Hindlimb muscle (tissue), 1 donor: ENCODE results near the gene RCN2. TPM values are rescaled to one million over a fixed set of nuclear protein-coding genes. Genes with fewer than 3 reads are reported as not detected.
"Not testable (repeated sequence)": the region's sequence is repeated elsewhere in the genome, so short reads cannot be mapped to it uniquely, and the experiment has no call there.

Experiments
- DNase-seq: peaks from one replicate; pipeline ENCODE4 v3.0.0-alpha.2; 2013
- polyA plus RNA-seq: library from polyadenylated mRNA; unstranded; fragments of 120-200 nt; gene quantifications from one replicate; pipeline ENCODE4 v1.2.1, GENCODE V29; 2013; ENCODE audit not compliant: insufficient read length

RCN2 gene, protein sequence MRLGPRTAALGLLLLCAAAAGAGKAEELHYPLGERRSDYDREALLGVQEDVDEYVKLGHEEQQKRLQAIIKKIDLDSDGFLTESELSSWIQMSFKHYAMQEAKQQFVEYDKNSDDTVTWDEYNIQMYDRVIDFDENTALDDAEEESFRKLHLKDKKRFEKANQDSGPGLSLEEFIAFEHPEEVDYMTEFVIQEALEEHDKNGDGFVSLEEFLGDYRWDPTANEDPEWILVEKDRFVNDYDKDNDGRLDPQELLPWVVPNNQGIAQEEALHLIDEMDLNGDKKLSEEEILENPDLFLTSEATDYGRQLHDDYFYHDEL
- polyA plus RNA-seq: 87.3 TPM

DNA sequence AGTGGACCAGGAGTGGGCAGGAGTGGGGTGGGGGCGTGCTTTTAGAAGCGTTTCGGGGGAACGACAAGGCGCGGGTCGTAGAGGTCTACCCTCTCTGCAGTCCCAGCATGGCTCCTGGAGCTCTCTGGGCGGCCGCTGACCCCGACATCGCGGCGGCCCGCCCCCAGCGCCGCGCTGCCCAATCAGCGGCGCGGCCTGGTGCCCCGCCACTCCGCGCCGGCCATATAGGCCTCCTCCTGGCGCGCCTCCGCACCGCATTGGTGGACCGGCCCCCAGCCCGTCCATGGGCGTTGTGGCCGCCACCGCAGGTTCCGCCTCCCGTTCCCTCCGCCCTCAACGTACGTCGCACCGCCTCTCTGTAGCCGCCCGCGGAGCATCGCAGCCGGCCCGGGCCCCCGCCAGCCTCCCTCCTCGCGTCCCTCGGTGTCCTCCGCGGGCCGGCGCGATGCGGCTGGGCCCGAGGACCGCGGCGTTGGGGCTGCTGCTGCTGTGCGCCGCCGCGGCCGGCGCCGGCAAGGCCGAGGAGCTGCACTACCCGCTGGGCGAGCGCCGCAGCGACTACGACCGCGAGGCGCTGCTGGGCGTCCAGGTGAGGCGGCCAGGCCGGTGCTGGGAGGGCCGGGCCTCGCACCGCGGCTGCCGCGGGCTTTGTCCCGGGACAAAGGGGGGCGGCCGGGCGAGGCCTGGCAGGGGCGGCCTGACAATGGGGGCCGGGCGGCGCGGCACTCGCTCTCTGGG is at the start of gene RCN2:
RCN2 (plus strand) TSS at position 353 of the 738 bp plus-strand sequence; CDS start at position 446, 93 bp downstream.
- DNase-seq: peak; percentile 96

DNA sequence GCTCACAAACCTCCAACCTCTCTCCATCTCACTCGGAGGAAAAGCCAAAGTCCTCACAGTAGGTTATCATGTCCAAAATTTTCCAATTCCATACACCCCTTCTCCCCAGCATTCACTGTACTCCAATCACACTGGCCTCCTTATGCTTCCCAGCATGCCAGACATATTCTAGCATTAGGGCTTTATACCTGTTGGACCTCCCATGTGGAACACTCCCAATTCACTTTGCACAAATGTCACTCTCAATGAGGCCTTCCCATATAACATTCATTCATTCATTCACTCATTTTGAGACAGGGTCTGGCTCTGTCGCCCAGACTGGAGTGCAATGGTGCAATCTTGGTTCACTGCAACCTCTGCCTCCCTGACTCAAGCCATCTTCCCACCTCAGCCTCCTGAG is 46.3 kb upstream of the RCN2 start:
- DNase-seq: no peak

DNA sequence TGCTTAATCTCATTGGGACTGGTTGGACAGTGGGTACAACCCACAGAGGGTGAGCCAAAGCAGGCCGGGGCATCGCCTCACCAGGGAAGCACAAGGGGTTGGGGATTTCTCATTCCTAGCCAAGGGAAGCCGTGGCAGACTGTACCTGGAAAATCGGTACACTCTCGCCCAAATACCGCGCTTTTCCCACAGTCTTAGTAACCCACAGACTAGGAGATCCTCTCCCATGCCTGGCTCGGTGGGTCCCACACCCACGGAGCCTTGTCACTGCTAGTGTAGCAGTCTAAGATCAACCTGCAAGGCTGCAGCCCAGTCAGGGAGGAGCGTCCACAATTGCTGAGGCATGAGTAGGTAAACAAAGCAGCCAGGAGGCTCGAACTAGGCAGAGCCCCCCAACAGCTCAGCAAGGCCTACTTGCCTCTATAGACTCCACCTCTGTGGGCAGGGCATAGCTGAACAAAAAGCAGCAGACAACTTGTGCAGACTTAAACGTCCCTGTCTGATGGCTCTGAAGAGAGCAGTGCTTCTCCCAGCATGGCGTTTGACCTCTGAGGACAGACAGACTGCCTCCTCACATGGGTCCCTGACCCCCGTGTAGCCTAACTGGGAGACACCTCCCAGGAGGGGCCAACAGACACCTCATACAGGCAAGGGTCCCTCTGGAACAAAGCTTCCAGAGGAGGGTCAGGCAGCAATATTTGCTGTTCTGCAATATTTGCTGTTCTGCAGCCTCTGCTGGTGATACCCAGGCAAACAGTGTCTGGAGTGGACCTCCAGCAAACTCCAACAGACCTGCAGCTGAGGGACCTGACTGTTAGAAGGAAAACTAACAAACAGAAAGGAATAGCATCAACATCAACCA is 44.0 kb upstream of the RCN2 start:
- DNase-seq: not testable (repeated sequence)

DNA sequence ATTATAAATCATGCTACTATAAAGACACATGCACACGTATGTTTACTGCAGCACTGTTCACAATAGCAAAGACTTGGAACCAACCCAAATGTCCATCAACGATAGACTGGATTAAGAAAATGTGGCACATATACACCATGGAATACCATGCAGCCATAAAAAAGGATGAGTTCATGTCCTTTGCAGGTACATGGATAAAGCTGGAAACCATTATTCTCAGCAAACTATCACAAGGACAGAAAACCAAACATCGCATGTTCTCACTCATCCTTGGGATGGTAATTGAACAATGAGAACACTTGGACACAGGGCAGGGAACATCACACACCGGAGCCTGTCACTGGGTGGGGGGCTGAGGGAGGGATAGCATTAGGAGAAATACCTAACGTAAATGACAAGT is 38.7 kb upstream of the RCN2 start:
- not testable (repeated sequence) for DNase-seq

DNA sequence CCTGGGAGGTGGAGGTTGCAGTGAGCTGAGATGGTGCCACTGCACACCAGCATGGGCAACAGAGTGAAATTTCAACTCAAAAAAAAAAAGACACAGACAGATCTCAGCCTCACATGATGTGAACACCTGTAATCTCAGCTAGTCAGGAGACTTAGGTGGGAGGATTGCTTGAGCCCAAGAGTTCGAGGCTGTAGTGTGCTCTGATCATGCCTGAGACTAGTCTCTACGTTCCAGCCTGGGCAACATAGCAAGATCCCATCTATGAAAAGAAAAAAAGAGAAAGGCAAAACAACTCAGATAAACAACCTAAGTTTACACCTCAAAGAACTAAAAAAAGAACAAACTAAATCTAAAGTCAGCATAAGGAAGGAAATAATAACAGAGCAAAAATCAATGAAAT is 37.4 kb upstream of the RCN2 start:
- no peak for DNase-seq

DNA sequence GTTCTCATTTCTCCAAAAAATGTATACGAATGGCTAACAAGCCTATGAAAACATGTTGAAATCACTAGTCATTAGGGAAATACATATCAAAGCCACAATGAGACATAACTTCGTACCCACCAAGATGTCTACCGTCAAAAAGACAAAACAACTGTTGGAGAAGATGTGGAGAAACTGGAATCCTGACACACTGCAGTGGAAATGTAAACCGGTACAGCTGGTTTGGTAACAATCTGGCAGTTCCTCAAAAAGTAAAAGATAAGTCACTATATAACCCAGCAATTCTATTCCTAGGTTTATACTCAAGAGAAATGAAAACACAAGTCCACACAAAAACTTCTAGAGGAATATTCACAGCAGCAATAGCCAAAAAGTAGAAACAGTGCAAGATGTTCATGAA is 33.4 kb upstream of the RCN2 start:
- no peak for DNase-seq

DNA sequence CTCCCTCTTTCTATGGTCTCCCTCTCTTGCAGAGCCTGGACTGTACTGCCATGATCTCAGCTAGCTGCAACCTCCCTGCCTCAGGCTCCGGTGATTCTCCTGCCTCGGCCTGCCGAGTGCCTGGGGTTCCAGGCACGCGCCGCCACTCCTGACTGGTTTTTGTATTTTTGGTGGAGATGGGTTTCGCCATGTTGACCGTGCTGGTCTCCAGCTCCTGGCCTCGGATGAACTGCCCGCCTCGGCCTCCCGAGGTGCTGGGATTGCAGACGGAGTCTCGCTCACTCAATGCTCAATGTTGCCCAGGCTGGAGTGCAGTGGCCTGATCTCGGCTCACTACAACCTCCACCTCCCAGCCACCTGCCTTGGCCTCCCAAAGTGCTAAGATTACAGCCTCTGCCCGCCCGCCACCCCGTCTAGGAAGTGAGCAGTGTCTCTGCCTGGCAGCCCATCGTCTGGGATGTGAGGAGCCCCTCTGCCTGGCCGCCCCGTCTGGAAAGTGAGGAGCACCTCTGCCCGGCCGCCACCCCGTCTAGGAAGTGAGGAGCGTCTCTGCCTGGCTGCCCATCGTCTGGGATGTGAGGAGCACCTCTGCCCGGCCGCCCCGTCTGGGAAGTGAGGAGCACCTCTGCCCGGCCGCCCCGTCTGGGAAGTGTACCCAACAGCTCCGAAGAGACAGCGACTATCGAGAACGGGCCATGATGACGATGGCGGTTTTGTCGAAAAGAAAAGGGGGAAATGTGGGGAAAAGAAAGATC is 32.2 kb upstream of the RCN2 start:
- DNase-seq: not testable (repeated sequence)

DNA sequence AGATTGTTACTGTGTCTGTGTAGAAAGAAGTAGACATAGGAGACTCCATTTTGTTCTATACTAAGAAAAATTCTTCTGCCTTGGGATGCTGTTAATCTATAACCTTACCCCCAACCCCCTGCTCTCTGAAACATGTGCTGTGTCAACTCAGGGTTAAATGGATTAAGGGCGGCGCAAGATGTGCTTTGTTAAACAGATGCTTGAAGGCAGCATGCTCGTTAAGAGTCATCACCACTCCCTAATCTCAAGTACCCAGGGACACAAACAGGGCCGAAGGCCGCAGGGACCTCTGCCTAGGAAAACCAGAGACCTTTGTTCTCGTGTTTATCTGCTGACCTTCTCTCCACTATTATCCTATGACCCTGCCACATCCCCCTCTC is 31.6 kb upstream of the RCN2 start:
- DNase-seq: not testable (repeated sequence)

DNA sequence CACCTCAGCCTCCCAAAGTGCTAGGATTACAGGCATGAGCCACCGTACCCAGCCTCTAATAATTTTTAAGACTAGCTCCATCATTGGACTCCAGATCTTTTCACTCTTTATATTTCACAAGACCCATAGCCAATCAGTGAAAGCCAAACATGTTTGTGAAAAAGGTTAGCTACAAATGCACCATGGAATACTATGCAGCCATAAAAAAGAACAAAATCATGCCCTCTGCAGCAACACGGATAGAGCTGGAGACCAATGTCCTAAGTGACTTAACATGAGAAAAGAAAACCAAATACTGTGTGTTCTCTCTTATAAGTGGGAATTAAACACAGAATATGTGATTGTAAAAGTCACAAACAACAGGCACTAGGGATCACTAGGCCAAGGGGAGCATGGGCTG is 29.6 kb upstream of the RCN2 start:
- DNase-seq: no peak

DNA sequence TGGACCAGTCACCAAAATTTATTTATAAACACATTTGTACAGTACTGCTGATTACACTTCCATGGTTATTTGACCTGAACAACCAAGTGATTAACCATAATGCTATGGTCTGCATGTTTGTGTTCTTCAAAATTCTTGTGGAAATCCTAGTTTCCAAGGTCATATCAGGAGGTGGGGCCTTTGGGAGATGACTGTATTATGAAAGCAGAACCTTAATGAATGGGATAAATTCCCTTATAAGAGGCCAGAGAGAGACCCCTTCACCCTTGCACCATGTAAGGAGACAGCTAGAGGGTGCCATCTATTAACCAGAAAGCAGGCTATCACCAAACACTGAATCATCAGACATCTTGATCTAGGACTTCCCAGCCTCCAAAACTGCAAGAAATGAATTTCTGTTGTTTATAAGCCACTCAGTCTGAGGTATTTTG is 28.3 kb upstream of the RCN2 start:
- DNase-seq: no peak

DNA sequence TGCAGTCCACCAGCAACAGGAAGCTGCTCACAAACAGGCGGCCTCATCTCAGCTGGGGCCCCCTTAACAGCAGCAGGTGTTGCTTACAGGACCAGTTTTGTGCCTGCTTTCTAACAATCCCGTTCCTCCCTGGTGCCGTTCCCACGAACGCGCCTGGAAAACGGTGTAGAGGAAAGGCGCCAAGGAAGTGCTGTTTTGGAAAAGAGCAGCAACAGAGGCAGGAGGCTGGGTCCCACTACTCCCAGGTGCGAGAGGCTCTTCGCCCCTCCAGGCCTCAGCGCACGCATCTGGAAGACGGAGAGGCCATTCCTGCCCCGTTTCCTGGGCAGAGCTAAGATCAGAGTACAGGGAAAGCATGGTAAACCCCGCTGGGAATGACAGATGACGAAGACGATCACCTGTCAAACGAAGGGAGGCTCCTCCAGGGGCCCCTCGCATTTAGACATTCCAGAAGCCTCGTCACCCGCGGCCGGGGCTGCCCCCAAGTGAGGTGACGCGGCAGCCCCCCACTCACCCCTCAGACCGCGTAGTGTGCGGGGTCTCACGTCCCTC is 27.0 kb upstream of the RCN2 start:
- DNase-seq: peak; percentile 38

DNA sequence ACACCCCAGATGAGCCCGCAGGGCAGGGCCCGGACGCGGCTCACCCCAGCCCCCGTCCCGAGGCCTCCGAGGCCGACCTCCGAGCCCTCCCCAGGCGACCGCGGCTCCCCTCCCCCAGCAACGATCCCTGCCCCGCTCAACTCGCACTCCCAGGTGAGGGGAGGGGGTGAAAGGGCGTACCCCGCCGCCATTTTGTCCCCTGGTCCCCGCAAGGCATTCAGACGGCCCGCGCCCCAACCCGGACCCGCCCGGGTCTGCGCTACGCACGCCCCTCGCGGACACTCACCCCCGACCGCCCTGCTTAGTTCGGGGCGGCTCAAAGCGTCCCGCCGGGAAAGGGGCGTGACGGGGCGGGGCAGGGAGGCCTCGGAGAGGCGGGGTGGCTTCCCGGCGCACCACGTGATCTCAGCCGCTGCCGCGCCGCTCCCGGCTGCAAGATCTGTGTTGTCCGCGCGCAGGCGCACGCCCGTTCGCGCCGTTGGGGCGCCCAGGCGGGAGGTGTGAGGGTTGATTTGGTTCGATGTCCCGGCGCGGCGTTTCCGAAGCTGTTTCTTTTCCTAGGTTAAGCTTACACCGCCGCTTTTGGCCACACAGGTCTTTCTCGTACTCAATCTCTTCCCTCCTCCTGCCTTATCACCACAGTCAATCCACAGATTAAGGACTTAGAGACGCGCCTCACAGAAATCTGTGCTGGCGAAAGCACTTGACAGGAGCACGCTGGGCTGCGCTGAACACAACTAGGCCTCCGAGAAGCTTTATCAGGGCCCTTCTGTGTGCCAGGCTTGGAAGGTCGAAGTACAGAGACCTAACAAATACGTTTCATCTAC is 26.3 kb upstream of the RCN2 start, which contains the start of gene SCAPER:
SCAPER (minus strand) TSS at position 328 of the 827 bp plus-strand sequence. CDS start 21,523 bp downstream, outside the sequence.
- peak; percentile 94 for DNase-seq

DNA sequence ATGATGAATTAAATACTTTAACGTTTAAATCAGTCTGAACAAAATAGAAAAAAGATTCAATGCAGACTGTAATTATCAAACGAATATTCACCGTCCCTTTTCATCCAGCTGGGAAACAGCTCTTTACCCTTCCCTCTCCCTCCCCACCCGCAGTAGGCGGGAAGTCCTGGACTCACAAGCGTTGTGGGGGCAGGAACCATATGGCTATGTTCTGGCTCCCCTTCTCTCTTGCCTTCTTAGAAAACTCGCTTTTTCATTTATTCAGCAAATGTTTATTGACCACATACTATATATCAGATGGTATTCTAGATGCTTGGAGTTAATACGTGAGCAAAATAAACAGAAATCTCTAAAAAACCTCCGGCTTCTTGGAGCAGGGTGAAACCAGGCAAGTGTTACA is 25.7 kb upstream of the RCN2 start:
- DNase-seq: no peak

DNA sequence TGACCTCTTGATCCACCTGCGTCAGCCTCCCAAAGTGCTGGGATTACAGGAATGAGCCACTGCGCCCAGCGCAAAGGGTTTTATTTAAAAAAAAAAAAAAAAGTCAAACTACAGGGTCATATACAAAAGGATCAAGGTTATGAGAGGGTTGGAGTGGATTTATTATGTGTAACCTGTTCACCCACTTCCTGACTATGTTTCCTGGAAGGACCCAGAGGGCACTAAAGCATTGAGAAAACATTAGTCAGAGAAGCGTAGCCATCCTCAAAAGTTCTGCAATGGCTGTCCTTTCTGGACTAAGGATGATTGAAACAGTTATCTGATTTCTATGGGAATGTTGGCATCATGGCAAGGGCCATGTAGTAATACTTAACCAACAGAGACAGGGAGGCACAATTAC is 19.1 kb upstream of the RCN2 start:
- DNase-seq: no peak

DNA sequence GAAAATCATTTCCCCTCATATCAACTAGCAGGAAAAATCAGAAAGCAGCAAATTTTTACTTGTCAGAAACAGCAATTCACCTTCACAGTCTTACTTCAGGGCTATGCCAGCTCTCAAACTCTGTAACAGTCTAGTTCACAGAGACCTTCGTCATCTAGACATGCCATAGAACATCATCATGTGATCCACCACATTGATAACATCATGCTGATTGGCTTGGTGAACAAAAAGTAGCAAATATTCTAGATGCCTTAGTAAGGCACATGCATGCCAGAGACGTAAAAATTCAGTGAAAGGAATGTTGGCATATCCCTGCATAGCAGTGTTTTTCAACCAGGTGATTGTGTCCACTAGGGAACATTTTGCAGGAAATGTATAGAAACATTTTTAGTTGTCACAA is 17.8 kb upstream of the RCN2 start:
- DNase-seq: no peak

DNA sequence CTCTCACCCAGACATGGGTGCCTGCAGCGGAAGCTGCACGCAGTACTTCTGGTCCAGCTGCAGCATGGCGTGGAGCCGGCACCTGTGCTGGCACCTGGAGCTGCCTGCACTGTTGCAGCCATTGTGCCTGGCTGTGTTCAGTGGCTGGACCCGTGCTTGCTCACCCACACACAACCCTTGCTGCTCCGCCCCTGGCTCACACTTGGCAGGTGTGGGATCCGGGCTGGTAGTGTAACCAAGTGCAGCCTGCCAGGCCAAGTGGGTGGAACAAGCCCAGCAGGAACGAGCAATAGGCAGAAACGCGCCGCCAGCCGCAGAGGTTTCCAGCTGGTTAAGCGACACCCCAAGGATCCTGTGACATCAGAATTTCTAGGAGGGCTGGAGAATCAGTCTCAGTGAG is 15.2 kb upstream of the RCN2 start:
- DNase-seq: no peak

DNA sequence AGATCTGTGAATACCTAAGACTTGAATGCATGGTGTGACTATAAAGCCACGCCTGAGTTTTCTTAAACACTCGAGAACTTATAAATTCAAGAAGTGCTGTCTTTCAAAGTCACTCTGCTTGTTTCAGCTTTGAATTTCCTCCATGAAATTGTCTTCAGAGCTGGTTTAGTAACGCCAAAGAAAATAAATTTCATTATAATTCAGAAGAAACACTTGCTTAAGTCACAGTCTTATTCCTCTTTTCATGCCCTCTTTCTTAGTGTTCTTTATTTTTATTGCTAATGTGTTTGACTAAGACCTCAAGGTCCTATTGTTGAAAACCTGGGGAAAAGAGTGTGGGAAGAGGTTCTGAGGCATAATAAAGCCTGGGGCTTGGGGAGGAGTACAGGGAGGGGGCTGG is 3.3 kb upstream of the RCN2 start:
- no peak for DNase-seq

DNA sequence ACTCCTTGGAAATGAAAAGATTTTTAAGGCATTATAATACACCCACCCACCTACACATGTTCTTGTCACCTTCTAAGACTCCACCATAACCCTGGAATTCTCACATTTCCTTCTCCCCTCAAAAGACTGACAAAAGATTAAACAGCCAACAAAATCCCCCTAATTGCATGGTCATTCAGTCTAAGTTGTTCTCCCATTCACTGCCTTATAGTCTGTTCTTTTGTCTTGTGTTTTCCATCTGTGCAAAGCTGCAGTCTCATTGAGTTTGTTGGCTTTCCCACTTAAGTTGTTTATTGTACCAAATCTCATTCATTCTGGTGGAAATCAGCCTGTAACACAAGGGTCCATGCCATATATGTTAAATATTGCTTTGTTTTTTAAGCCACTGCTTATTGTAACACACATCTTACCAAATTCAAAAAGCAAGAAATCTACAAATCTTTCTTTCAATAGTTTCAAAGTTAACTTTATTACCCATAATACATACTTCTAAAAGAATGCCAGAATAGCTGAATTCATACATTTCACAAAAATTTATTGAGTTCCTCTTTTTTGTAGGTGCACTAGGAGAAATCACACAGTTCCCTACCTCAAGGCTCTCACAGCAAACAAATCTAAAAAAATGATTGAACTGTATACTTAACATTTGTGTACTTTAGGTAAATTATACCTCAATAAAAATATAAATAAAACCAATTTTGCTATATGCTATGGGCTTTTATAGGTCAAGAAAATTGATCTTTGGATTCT is 2.4 kb upstream of the RCN2 start:
- no peak for DNase-seq

DNA sequence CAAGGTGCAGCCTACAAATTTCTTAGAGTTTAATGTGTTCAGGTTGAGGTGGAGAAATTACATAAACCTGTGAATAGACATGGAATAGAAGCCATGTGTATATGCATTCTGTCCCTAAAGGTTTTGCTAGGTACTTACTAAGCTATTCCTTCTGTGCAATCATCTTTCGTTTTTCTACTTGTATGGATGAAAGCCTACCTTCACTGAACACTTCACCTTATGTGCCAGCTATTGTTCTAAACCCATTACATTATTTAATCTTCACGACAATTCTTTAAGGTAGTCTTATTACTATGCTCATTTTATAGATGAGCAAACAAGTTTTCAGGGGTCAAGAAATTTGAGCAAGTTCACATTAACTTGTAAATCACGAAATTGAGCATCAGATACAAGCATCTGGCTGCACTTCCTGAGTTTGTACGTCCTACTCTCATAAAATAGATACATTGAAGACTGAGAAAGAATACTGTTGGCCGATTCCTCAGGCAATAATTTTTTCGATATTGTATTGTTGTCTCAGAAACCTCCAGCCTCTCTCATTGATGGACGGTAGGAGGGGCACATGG is 635 bp upstream of the RCN2 start:
- no peak for DNase-seq
